Measurements from ENCODE around the gene JARID2. TPM values are rescaled to one million over a fixed set of nuclear protein-coding genes. Genes with fewer than 3 reads are reported as not detected.

JARID2 gene
- total and polyA plus RNA-seq, 10 of the 15 experiments (the other 5 are each of a cell fraction or from before 2014, with no cell fraction given): 4.2 to 21.6 (median 11.7) TPM

- ATAC-seq (no peak), DNase-seq (ENCODE audit: low read depth, low spot score) (no peak), FAIRE-seq (no peak)
- no peaks in the 10 kb centered on the region for H3K79me2 ChIP-seq (ENCODE audit: control insufficient read depth, insufficient read depth, low read length)
- SMC1A ChIA-PET (ENCODE audit: uncharacterized antibody, unreplicated experiment): interaction anchor here (0.9 to 1.9 kb wide), 4 partner anchors 15 to 95 kb away, joined by 3 to 9 read pairs (median 4); no protein-coding TSS in a partner anchor
- in situ Hi-C loops (cut with MboI): no loop called here
- POLR2A ChIA-PET: interaction anchor here (0.5 kb wide), 1 partner anchor 635 kb away, joined by 3 read pairs; no protein-coding TSS in a partner anchor
- H3K36me3 ChIP-seq (ENCODE audit: control insufficient read depth in 2 of 2, insufficient read depth in 2 of 2, low read length in 1 of 2): peaks cover 3 to 8% of the 10 kb centered on the region in 2 experiments; a peak in 3 of 4 replicates
- H3K9me3 ChIP-seq (replicated peaks; ENCODE audit: control insufficient read depth, insufficient read depth, low read length): no peaks in the 10 kb centered on the region
- BruUV-seq (replicated peaks): no TSS peak
- no peaks in the 10 kb centered on the region for H4K20me1 ChIP-seq (ENCODE audit: control insufficient read depth, insufficient read depth)
- 91% methylated on average over 12 of the region's 12 CpGs for WGBS (ENCODE audit: insufficient coverage, insufficient replicate concordance, low lambda C conversion rate, missing lambda C conversion rate)
- CTCF ChIA-PET: interaction anchor here (0.7 to 2.3 kb wide), 3 partner anchors 88 to 678 kb away, joined by 3 to 11 read pairs (median 4); no protein-coding TSS in a partner anchor
- no peak overlapping the region for H3K9ac ChIP-seq (ENCODE audit: control insufficient read depth, insufficient read depth, low read length)
- no peak overlapping the region for H3K4me3 ChIP-seq
- RAD21 ChIA-PET (ENCODE audit: unreplicated experiment): interaction anchor here (1.3 kb wide), 1 partner anchor 95 kb away, joined by 4 read pairs; no protein-coding TSS in a partner anchor
- TF ChIP-seq POLR2AphosphoS5 (IDR thresholded peaks at IDR 0.05; ENCODE audit: low read length): 0 out of 2 replicates have a peak, but pooled peaks have one; percentile 14
- TF ChIP-seq DPF2 (IDR thresholded peaks at IDR 0.05): no peak
- H2AFZ ChIP-seq (ENCODE audit: control insufficient read depth, low read depth, low read length): no peak overlapping the region
- H3K27ac ChIP-seq (ENCODE audit: control insufficient read depth, insufficient read depth): no peak overlapping the region
- no peaks in the 10 kb centered on the region for H3K27me3 ChIP-seq (replicated peaks in 1 of 2; ENCODE audit: control insufficient read depth in 2 of 2, insufficient read depth in 2 of 2, low read length in 1 of 2)
- intact Hi-C loops (cut with micrococcal nuclease; ENCODE audit: unreplicated experiment): loop anchor here (2.0 to 5.0 kb wide), 2 partner anchors 93 to 679 kb away; no protein-coding TSS in a partner anchor
- H3K4me2 ChIP-seq (ENCODE audit: control insufficient read depth, insufficient read depth): no peak overlapping the region
- H3K4me1 ChIP-seq (ENCODE audit: control insufficient read depth, insufficient read depth, low read length): no peaks in the 10 kb centered on the region
Observed at GRCh38 chr6:15527838-15528617, 282.2 kb downstream of the JARID2 start.

- RAD21 ChIA-PET (ENCODE audit: unreplicated experiment): no interaction called here
- H3K36me3 ChIP-seq (ENCODE audit: control insufficient read depth in 2 of 2, insufficient read depth in 2 of 2, low read length in 1 of 2): peaks cover 3 to 10% of the 10 kb centered on the region in 2 experiments; a peak in 3 of 4 replicates
- FAIRE-seq: no peak
- DNase-seq (ENCODE audit: low read depth, low spot score): no peak
- CTCF ChIA-PET: interaction anchor here (2.3 kb wide), 1 partner anchor 95 kb away, joined by 11 read pairs; no protein-coding TSS in a partner anchor
- SMC1A ChIA-PET (ENCODE audit: uncharacterized antibody, unreplicated experiment): interaction anchor here (0.8 kb wide), 1 partner anchor 11 kb away, joined by 3 read pairs; no protein-coding TSS in a partner anchor
- H3K4me1 ChIP-seq (ENCODE audit: control insufficient read depth, insufficient read depth, low read length): no peaks in the 10 kb centered on the region
- H3K9ac ChIP-seq (ENCODE audit: control insufficient read depth, insufficient read depth, low read length): no peak overlapping the region
- H2AFZ ChIP-seq (ENCODE audit: control insufficient read depth, low read depth, low read length): no peak overlapping the region
- no peaks in the 10 kb centered on the region for H3K9me3 ChIP-seq (replicated peaks; ENCODE audit: control insufficient read depth, insufficient read depth, low read length)
- ATAC-seq: no peak
- POLR2A ChIA-PET: interaction anchor here (0.5 kb wide), 1 partner anchor 634 kb away, joined by 3 read pairs; no protein-coding TSS in a partner anchor
- no peak overlapping the region for H3K27ac ChIP-seq (ENCODE audit: control insufficient read depth, insufficient read depth)
- intact Hi-C loops (cut with micrococcal nuclease; ENCODE audit: unreplicated experiment) (loop anchor here (5.0 kb wide), 1 partner anchor 678 kb away; no protein-coding TSS in a partner anchor), in situ Hi-C loops (cut with MboI) (no loop called here)
- 99% methylated on average over 9 of the region's 9 CpGs for WGBS (ENCODE audit: insufficient coverage, insufficient replicate concordance, low lambda C conversion rate, missing lambda C conversion rate)
- H3K27me3 ChIP-seq (replicated peaks in 1 of 2; ENCODE audit: control insufficient read depth in 2 of 2, insufficient read depth in 2 of 2, low read length in 1 of 2): no peaks in the 10 kb centered on the region
- no peak overlapping the region for H3K4me2 ChIP-seq (ENCODE audit: control insufficient read depth, insufficient read depth)
- no TSS peak for BruUV-seq (replicated peaks)
- H4K20me1 ChIP-seq (ENCODE audit: control insufficient read depth, insufficient read depth): no peaks in the 10 kb centered on the region
- H3K79me2 ChIP-seq (ENCODE audit: control insufficient read depth, insufficient read depth, low read length): no peaks in the 10 kb centered on the region
- H3K4me3 ChIP-seq: no peak overlapping the region
- TF ChIP-seq IKZF2 (IDR thresholded peaks at IDR 0.05): no peak
- no peak for TF ChIP-seq HCFC1 (IDR thresholded peaks at IDR 0.05; ENCODE audit: low read length)
- TF ChIP-seq POLR2A (IDR thresholded peaks at IDR 0.05; ENCODE audit: low read depth, low read length): no peak
- TF ChIP-seq ZNF217 (IDR thresholded peaks at IDR 0.05): no peak
- TF ChIP-seq NFXL1 (IDR thresholded peaks at IDR 0.05; ENCODE audit: borderline replicate concordance): no peak
- TF ChIP-seq MTA3 (IDR thresholded peaks at IDR 0.05; ENCODE audit: borderline replicate concordance, low read length): no peak
- no peak for TF ChIP-seq RAD21 (IDR thresholded peaks at IDR 0.05; ENCODE audit: insufficient read depth, low read depth, low read length)
- no peak for TF ChIP-seq SIN3A (IDR thresholded peaks at IDR 0.05; ENCODE audit: low read depth, low read length)
- no peak for TF ChIP-seq CUX1 (IDR thresholded peaks at IDR 0.05; ENCODE audit: insufficient replicate concordance, low read depth, low read length)
- TF ChIP-seq TARDBP (IDR thresholded peaks at IDR 0.05; ENCODE audit: borderline replicate concordance): no peak
Observed at GRCh38 chr6:15528870-15529269, 283.0 kb downstream of the JARID2 start.
